Osteoblast (primary cell): ENCODE measurements around the gene RAI1. TPM values are rescaled to one million over a fixed set of nuclear protein-coding genes. Genes with fewer than 3 reads are reported as not detected.
A peak's percentile ranks its signal among the peaks of the same experiment; 100 is the strongest.

ENCODE experiments used
- DNase-seq: peaks from one replicate; pipeline ENCODE4 v3.0.0; 2011; ENCODE audit warnings: low spot score, mixed read lengths; ENCODE audit not compliant: insufficient read length; ENCODE audit errors: missing footprints
- H2AFZ ChIP-seq: 2 replicates; pipeline ENCODE4 v1.6.0; 2011; ENCODE audit warnings: mild to moderate bottlenecking, low read length
- H3K27ac ChIP-seq: 2 replicates; pipeline ENCODE4 v1.5.1; 2011; ENCODE audit warnings: mild to moderate bottlenecking, low read depth, low read length, moderate library complexity
- H3K27me3 ChIP-seq: 2 replicates; pipeline ENCODE4 v1.6.0; 2012; ENCODE audit warnings: mild to moderate bottlenecking, control low read depth, inconsistent platforms, low read length, moderate library complexity; ENCODE audit not compliant: insufficient read depth
- H3K36me3 ChIP-seq: 2 replicates; pipeline ENCODE4 v1.5.1; 2011; ENCODE audit warnings: mild to moderate bottlenecking, low read length, control low read depth, moderate library complexity; ENCODE audit not compliant: insufficient read depth
- H3K4me1 ChIP-seq: 2 replicates; pipeline ENCODE4 v1.5.1; 2011; ENCODE audit warnings: mild to moderate bottlenecking, low read length, control low read depth, moderate library complexity; ENCODE audit not compliant: insufficient read depth
- H3K4me2 ChIP-seq: 2 replicates; pipeline ENCODE4 v1.6.0; 2011; ENCODE audit warnings: mild to moderate bottlenecking, low read length; ENCODE audit not compliant: insufficient read depth
- H3K4me3 ChIP-seq: fragments of 200-600 bp; sonication (generic); 3 replicates; pipeline ENCODE4 v1.5.1; 2012; ENCODE audit warnings: mild to moderate bottlenecking, low read length, inconsistent platforms; ENCODE audit not compliant: insufficient read depth
- H3K79me2 ChIP-seq: 2 replicates; pipeline ENCODE4 v1.6.0; 2012; ENCODE audit warnings: mild to moderate bottlenecking, low read length, control low read depth, inconsistent platforms; ENCODE audit not compliant: insufficient read depth
- H3K9me3 ChIP-seq: 2 replicates; pipeline ENCODE4 v1.5.1; 2011; ENCODE audit warnings: low read depth, low read length, control low read depth
- H4K20me1 ChIP-seq: 2 replicates; pipeline ENCODE4 v1.6.0; 2012; ENCODE audit warnings: mild to moderate bottlenecking, low read length, control low read depth; ENCODE audit not compliant: insufficient read depth
- CTCF ChIP-seq: IDR thresholded peaks from 2 replicates; pipeline ENCODE4 v1.5.1; 2011; ENCODE audit warnings: mild to moderate bottlenecking, low read depth, low read length, moderate library complexity; ENCODE audit errors: extremely low read depth
- total RNA-seq: library from RNA; depleted of rRNA; stranded (reverse); fragments of >200 nt; gene quantifications from 2 replicates; pipeline ENCODE4 v1.2.3, GENCODE V29; 2012

RAI1 gene
- total RNA-seq, 1 donor: 15.6 TPM

DNA sequence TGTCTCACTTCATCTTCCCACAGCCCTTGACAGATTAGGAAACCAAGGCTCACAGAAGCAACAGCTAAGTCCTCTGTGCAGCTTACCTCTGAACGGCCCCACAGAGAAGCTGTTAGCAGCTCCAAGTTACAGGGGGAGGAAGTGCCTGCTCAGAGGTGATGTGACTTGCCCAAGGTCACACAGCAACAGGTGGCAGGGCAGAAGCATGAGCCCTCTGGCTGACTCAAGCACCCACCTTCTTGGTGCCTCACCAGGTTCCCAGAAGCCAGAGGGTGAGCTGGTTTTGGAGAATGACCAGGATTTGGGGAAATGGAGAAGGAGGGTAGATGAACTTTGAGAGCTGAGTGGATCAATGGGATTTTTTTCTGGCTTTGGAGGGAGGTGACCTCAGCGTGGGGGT lies 14.0 kb upstream of the RAI1 start:
- Histone ChIP-seq H3K4me3 (no peak overlapping the region), H3K4me1 (peaks cover 6% of the 10 kb centered on the region), H3K36me3 (no peaks in the 10 kb centered on the region), H3K79me2 (no peaks in the 10 kb centered on the region), H2AFZ (no peak overlapping the region), H3K4me2 (no peak overlapping the region), H3K27ac (no peak overlapping the region), H4K20me1 (no peaks in the 10 kb centered on the region), H3K9me3 (no peaks in the 10 kb centered on the region), H3K27me3 (no peaks in the 10 kb centered on the region)
- no peak for TF ChIP-seq CTCF
- DNase-seq: no peak

DNA sequence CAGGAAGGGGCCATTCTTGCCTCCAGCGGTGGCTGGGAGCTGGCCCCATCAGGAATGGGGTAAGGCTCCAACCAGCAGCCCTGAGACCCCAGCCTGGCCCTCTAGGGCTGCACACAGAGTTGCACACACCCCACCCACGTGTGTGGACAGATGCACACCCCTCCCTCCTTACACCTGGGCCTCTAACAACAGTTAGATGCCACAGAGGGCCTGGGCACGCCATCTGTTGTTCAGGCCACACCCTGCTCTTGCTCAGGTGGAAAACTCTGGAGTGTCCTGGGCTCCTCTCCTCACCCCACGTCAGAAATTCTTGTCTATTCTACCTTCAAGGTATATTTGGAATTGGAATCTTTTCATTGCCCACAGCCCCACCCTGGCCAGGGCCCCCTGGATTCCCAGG lies 13.3 kb upstream of the RAI1 start:
- Histone ChIP-seq H2AFZ (no peak overlapping the region), H3K79me2 (no peaks in the 10 kb centered on the region), H3K36me3 (no peaks in the 10 kb centered on the region), H3K4me1 (peaks cover 4% of the 10 kb centered on the region), H3K4me2 (no peak overlapping the region), H3K9me3 (no peaks in the 10 kb centered on the region), H3K4me3 (no peak overlapping the region), H3K27me3 (peaks cover 4% of the 10 kb centered on the region), H4K20me1 (no peaks in the 10 kb centered on the region), H3K27ac (no peak overlapping the region)
- DNase-seq: no peak
- TF ChIP-seq CTCF: no peak

- Histone ChIP-seq H3K27me3 (peaks cover 8% of the 10 kb centered on the region), H3K27ac (no peak overlapping the region), H2AFZ (no peak overlapping the region), H3K4me3 (no peak overlapping the region), H4K20me1 (no peaks in the 10 kb centered on the region), H3K4me1 (no peaks in the 10 kb centered on the region), H3K36me3 (no peaks in the 10 kb centered on the region), H3K9me3 (no peaks in the 10 kb centered on the region), H3K79me2 (no peaks in the 10 kb centered on the region), H3K4me2 (no peak overlapping the region)
- TF ChIP-seq CTCF: no peak
- no peak for DNase-seq
Measured at GRCh38 chr17:17668358-17668757, 12.9 kb upstream of the RAI1 start.

- peak; percentile 82 for DNase-seq
- no peak for TF ChIP-seq CTCF
- H3K4me2 ChIP-seq: no peak overlapping the region
Measured at GRCh38 chr17:17668775-17669579, 12.3 kb upstream of the RAI1 start.

More at GRCh38 chr17:17668775-17669579, 12.3 kb upstream of the RAI1 start:
- Histone ChIP-seq H2AFZ (no peak overlapping the region), H3K79me2 (no peaks in the 10 kb centered on the region), H3K9me3 (no peaks in the 10 kb centered on the region), H3K27ac (no peak overlapping the region), H3K4me1 (no peaks in the 10 kb centered on the region), H4K20me1 (no peaks in the 10 kb centered on the region), H3K27me3 (peaks cover 12% of the 10 kb centered on the region), H3K4me3 (no peak overlapping the region), H3K36me3 (no peaks in the 10 kb centered on the region)
